Right lobe of liver (tissue), 4 donors: ENCODE results near the gene FAXC.
"Not testable (repeated sequence)": the region's sequence is repeated elsewhere in the genome, so short reads cannot be mapped to it uniquely, and the experiment has no call there.

ENCODE experiments used
- POLR2A ChIP-seq: fragments of 450-650 bp; IDR thresholded peaks from one replicate; pipeline ENCODE4 v1.6.1; 2017; ENCODE audit warnings: antibody characterized with exemption, mild to moderate bottlenecking
- TF ChIP-seq, protein P1 (sequence below), 4 donors: fragments of 200-600 bp in 3 of 4; fragments of 450-650 bp in 1 of 4; IDR thresholded peaks; one replicate each; pipeline versions ENCODE4 v1.5.1 to v1.8.0; 2016 to 2022; ENCODE audit warnings: antibody characterized with exemption in 4 of 4, mild to moderate bottlenecking in 2 of 4
- donor health status: DM: no; HTN: no; CAD: no.
- donor health status: DM: no; HTN: no; CAD: no.
- donor health status: DM: no; HTN: yes; CAD: no.

GRCh38 chr6:99266996-99267395, 82.5 kb downstream of the FAXC start:
- TF ChIP-seq, protein P1, sequence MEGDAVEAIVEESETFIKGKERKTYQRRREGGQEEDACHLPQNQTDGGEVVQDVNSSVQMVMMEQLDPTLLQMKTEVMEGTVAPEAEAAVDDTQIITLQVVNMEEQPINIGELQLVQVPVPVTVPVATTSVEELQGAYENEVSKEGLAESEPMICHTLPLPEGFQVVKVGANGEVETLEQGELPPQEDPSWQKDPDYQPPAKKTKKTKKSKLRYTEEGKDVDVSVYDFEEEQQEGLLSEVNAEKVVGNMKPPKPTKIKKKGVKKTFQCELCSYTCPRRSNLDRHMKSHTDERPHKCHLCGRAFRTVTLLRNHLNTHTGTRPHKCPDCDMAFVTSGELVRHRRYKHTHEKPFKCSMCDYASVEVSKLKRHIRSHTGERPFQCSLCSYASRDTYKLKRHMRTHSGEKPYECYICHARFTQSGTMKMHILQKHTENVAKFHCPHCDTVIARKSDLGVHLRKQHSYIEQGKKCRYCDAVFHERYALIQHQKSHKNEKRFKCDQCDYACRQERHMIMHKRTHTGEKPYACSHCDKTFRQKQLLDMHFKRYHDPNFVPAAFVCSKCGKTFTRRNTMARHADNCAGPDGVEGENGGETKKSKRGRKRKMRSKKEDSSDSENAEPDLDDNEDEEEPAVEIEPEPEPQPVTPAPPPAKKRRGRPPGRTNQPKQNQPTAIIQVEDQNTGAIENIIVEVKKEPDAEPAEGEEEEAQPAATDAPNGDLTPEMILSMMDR (IDR thresholded peaks at IDR 0.05): not testable (repeated sequence)
- TF ChIP-seq POLR2A: not testable (repeated sequence)
